Measurements from ENCODE around the gene EXOSC1.
A peak's percentile ranks its signal among the peaks of the same experiment; 100 is the strongest.
"Not testable (repeated sequence)": the region's sequence is repeated elsewhere in the genome, so short reads cannot be mapped to it uniquely, and the experiment has no call there.

The EXOSC1 gene
- 42.5 to 65.4 reads per million in 2 experiments for total RNA-seq

GRCh38 chr10:97445722-97446639 lies at the start of gene EXOSC1, which contains the start of gene ZDHHC16:
TSS of gene EXOSC1 (minus strand) at chr10:97446006. CDS start at chr10:97445985, 21 bp downstream.
TSS of gene ZDHHC16 (plus strand) at chr10:97446175. CDS start at chr10:97451676, 5,501 bp downstream.
- DNase-seq (ENCODE audit: low read depth): peak; percentile 84

GRCh38 chr10:97494863-97495506 lies 49.2 kb upstream of the EXOSC1 start:
- DNase-seq (ENCODE audit: low read depth): peak; percentile 28

GRCh38 chr10:97494151-97494550 lies 48.3 kb upstream of the EXOSC1 start:
- DNase-seq (ENCODE audit: low read depth): no peak

GRCh38 chr10:97490592-97490991 lies 44.8 kb upstream of the EXOSC1 start:
- DNase-seq (ENCODE audit: low read depth): no peak

- no peak for DNase-seq (ENCODE audit: low read depth)
Observed at GRCh38 chr10:97485647-97486281, 40.0 kb upstream of the EXOSC1 start.

- DNase-seq (ENCODE audit: low read depth): no peak
Observed at GRCh38 chr10:97483921-97484320, 38.1 kb upstream of the EXOSC1 start.

- no peak for DNase-seq (ENCODE audit: low read depth)
Observed at GRCh38 chr10:97483506-97483905, 37.7 kb upstream of the EXOSC1 start.

GRCh38 chr10:97482381-97482780 lies 36.6 kb upstream of the EXOSC1 start:
- DNase-seq (ENCODE audit: low read depth): no peak

- no peak for DNase-seq (ENCODE audit: low read depth)
Observed at GRCh38 chr10:97481071-97481470, 35.3 kb upstream of the EXOSC1 start.

GRCh38 chr10:97479939-97480338 lies 34.1 kb upstream of the EXOSC1 start:
- DNase-seq (ENCODE audit: low read depth): no peak

- DNase-seq (ENCODE audit: low read depth): not testable (repeated sequence)
Observed at GRCh38 chr10:97479410-97479809, 33.6 kb upstream of the EXOSC1 start.

GRCh38 chr10:97475936-97476594 lies 30.3 kb upstream of the EXOSC1 start:
- DNase-seq (ENCODE audit: low read depth): no peak

GRCh38 chr10:97474918-97475317 lies 29.1 kb upstream of the EXOSC1 start:
- no peak for DNase-seq (ENCODE audit: low read depth)

- not testable (repeated sequence) for DNase-seq (ENCODE audit: low read depth)
Observed at GRCh38 chr10:97468781-97469180, 23.0 kb upstream of the EXOSC1 start.

- DNase-seq (ENCODE audit: low read depth): no peak
Observed at GRCh38 chr10:97468162-97468561, 22.4 kb upstream of the EXOSC1 start.

- DNase-seq (ENCODE audit: low read depth): no peak
Observed at GRCh38 chr10:97466755-97467154, 20.9 kb upstream of the EXOSC1 start.

- no peak for DNase-seq (ENCODE audit: low read depth)
Observed at GRCh38 chr10:97465982-97466381, 20.2 kb upstream of the EXOSC1 start.

GRCh38 chr10:97464226-97464625 lies 18.4 kb upstream of the EXOSC1 start:
- no peak for DNase-seq (ENCODE audit: low read depth)

- peak; percentile 26 for DNase-seq (ENCODE audit: low read depth)
Observed at GRCh38 chr10:97463363-97464132, 17.7 kb upstream of the EXOSC1 start.

GRCh38 chr10:97462309-97462708 lies 16.5 kb upstream of the EXOSC1 start:
- DNase-seq (ENCODE audit: low read depth): no peak

GRCh38 chr10:97459933-97460332 lies 14.1 kb upstream of the EXOSC1 start:
- DNase-seq (ENCODE audit: low read depth): no peak

Data from T follicular helper cell (primary cell).